ENCODE measurements around the gene PDE9A. TPM values are rescaled to one million over a fixed set of nuclear protein-coding genes. Genes with fewer than 3 reads are reported as not detected.

Gene PDE9A
- total RNA-seq, 1 experiment from 2014 or later, result 31.9 TPM

DNA sequence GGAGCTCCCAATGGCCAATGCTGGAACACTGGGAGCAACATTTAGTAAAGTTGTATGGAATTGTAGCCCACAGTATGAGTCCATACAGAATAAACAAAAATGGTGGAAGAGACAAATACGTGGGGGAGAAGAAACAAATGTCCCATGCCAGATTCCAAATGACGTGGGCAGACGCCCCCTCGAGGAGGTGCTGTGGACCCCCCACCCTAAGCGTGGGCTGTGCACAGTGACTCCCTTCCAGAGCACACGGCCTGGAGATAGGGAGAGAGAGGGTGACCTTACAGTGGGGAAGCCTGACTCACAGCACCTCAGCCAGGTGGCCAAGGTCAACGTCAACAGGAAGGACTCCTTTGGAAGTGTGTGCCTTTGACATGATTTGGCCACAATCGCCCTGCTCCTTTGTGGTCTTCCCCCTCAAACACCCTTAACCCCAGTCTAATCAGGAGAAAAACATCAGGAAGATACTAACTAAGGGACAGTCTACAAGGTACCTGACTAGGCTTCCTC, 13.7 kb upstream of the PDE9A start:
- no peak overlapping the region for H3K14ac ChIP-seq (ENCODE audit: insufficient read depth, low read length)
- no peaks in the 10 kb centered on the region for H3K9me3 ChIP-seq (ENCODE audit: control insufficient read depth, low read depth, low read length)
- H3K79me1 ChIP-seq (ENCODE audit: insufficient read depth, low read depth, low read length, poor library complexity, severe bottlenecking), result no peaks in the 10 kb centered on the region
- Mint-ChIP-seq H3K27ac (0 out of 7 replicates have a peak overlapping the region, but pooled peaks of 1 of the 3 experiments have one; percentile 10), H3K4me3 (no peak overlapping the region), H3K27me3 (ENCODE audit: low read depth) (peaks cover 25% of the 10 kb centered on the region), H3K4me1 (peaks cover 15 to 31% of the 10 kb centered on the region in 2 experiments), H3K9me3 (peaks cover 0 to 2% of the 10 kb centered on the region in 2 experiments; a peak in 1 of 5 replicates), H3K36me3 (ENCODE audit: insufficient read depth in 1 of 3, low read depth in 3 of 3) (no peaks in the 10 kb centered on the region)
- no peak overlapping the region for H2BK20ac ChIP-seq (ENCODE audit: low read depth, low read length, poor library complexity, severe bottlenecking)
- H2BK15ac ChIP-seq (ENCODE audit: low read depth, low read length), result no peak overlapping the region
- H4K20me1 ChIP-seq (ENCODE audit: control insufficient read depth, insufficient read depth, insufficient read length), result no peaks in the 10 kb centered on the region
- no peak overlapping the region for H3K9ac ChIP-seq (ENCODE audit: extremely low read depth, insufficient read length, low read length)
- H3K23me2 ChIP-seq (ENCODE audit: insufficient read length, low read depth, low read length, poor library complexity, severe bottlenecking), result no peaks in the 10 kb centered on the region
- H2BK5ac ChIP-seq (ENCODE audit: insufficient read length, low read length), result no peak overlapping the region
- no peaks in the 10 kb centered on the region for H3K27me3 ChIP-seq (ENCODE audit: insufficient read depth, low read length)
- no peak overlapping the region for H2BK120ac ChIP-seq (ENCODE audit: low read depth, low read length, poor library complexity, severe bottlenecking)
- H4K91ac ChIP-seq (ENCODE audit: insufficient read length, low read depth, low read length), result no peak overlapping the region
- no peak overlapping the region for H2BK12ac ChIP-seq (ENCODE audit: insufficient read length, low read depth, low read length)
- no peak overlapping the region for H3K27ac ChIP-seq (ENCODE audit: insufficient read length, low read depth, low read length)
- H2AK5ac ChIP-seq (ENCODE audit: insufficient read length, low read length), result no peak overlapping the region
- TF ChIP-seq, protein P1, sequence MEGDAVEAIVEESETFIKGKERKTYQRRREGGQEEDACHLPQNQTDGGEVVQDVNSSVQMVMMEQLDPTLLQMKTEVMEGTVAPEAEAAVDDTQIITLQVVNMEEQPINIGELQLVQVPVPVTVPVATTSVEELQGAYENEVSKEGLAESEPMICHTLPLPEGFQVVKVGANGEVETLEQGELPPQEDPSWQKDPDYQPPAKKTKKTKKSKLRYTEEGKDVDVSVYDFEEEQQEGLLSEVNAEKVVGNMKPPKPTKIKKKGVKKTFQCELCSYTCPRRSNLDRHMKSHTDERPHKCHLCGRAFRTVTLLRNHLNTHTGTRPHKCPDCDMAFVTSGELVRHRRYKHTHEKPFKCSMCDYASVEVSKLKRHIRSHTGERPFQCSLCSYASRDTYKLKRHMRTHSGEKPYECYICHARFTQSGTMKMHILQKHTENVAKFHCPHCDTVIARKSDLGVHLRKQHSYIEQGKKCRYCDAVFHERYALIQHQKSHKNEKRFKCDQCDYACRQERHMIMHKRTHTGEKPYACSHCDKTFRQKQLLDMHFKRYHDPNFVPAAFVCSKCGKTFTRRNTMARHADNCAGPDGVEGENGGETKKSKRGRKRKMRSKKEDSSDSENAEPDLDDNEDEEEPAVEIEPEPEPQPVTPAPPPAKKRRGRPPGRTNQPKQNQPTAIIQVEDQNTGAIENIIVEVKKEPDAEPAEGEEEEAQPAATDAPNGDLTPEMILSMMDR (conservative IDR thresholded peaks at IDR 0.05), result no peak
- DNase-seq, result no peak
- H3K4me1 ChIP-seq (ENCODE audit: insufficient read depth, low read length), result 0 out of 2 replicates have a peak, but pooled peaks cover 3% of the 10 kb centered on the region
- H2AFZ ChIP-seq (ENCODE audit: low read length), result no peak overlapping the region
- no peak overlapping the region for H3K4me2 ChIP-seq (ENCODE audit: insufficient read depth, insufficient read length, low read length)
- H4K8ac ChIP-seq (replicated peaks; ENCODE audit: insufficient read length, low read depth, low read length), result no peak overlapping the region
- H3K18ac ChIP-seq (ENCODE audit: insufficient read length, low read depth, low read length), result no peak overlapping the region
- no peak overlapping the region for H4K5ac ChIP-seq (ENCODE audit: insufficient read length, low read depth, low read length)
- H3K23ac ChIP-seq (ENCODE audit: insufficient read length, low read depth, low read length), result no peak overlapping the region
- no CpG with 5 or more reads among the region's 8 CpGs for WGBS (ENCODE audit: extremely low coverage, insufficient read length, low lambda C conversion rate)
- no peak overlapping the region for H3K4ac ChIP-seq (ENCODE audit: low read depth, low read length)
- H3K79me2 ChIP-seq (ENCODE audit: insufficient read depth, low read length), result no peaks in the 10 kb centered on the region
- no peak overlapping the region for H3T11ph ChIP-seq (ENCODE audit: low read length)
- no peak overlapping the region for H3K56ac ChIP-seq (ENCODE audit: insufficient read length, low read depth, low read length)
